Activated naive CD4-positive, alpha-beta T cell treated with anti-CD3 and anti-CD28 coated beads for 36 hours (primary cell): ENCODE measurements around the gene RCAN1. TPM values are rescaled to one million over a fixed set of nuclear protein-coding genes. Genes with fewer than 3 reads are reported as not detected.

Experiments
- CTCF ChIA-PET: fragments of 350-600 bp; sonication (Branson Sonifier 250); formaldehyde crosslinking; loops from one replicate; lab custom pipeline; 2021; ENCODE audit warnings: antibody characterized with exemption; lab: Charles Lee
- DNase-seq: peaks from one replicate; pipeline ENCODE4 v3.0.0-alpha.2; 2020
- H3K27ac Mint-ChIP-seq: one replicate; pipeline ENCODE4 v1.8.0; 2021; ENCODE audit warnings: mild to moderate bottlenecking, mixed read lengths
- H3K27me3 Mint-ChIP-seq: one replicate; pipeline ENCODE4 v1.8.0; 2021; ENCODE audit warnings: low read depth, mixed read lengths
- H3K36me3 Mint-ChIP-seq: one replicate; pipeline ENCODE4 v1.8.0; 2021; ENCODE audit warnings: low read depth, mixed read lengths
- H3K4me1 Mint-ChIP-seq: one replicate; pipeline ENCODE4 v1.8.0; 2021; ENCODE audit warnings: low read depth, mixed read lengths
- H3K4me3 Mint-ChIP-seq: one replicate; pipeline ENCODE4 v1.8.0; 2021; ENCODE audit warnings: mild to moderate bottlenecking, moderate library complexity, mixed read lengths
- H3K9me3 Mint-ChIP-seq: one replicate; pipeline ENCODE4 v1.8.0; 2021; ENCODE audit warnings: mixed read lengths
- intact Hi-C: fragments of 100-400 bp; cut with micrococcal nuclease; formaldehyde crosslinking; loops from one replicate; pipeline ENCODE4 v1.15.1; 2023
- total RNA-seq, 2 experiments: library from RNA; stranded (reverse); gene quantifications; one replicate each; pipeline ENCODE4 v1.2.3, GENCODE V29; 2021

Gene RCAN1
- total RNA-seq, 2 experiments from 2014 or later = 2.3 to 2.9 TPM

DNA sequence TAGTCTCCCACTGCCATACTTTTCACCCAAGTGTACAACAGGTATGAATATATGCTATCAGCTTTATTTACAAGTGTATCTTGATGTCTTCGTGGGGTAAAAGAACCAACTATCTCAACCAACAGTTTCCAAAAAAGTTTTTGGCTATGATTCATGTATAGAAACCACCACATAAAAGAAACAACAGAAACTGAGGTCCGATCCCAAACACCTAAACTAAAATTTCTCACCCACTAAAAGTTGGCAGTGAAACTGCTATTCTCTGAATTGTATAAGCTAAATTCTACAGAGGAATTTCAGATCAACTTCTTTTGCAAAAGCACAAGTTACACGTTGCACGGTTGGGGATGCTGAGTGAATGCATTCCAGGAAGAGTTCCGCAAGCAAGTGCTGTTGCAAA, 97.9 kb downstream of the RCAN1 start:
- intact Hi-C loops = no loop called here
- Mint-ChIP-seq H3K27ac (no peak overlapping the region), H3K9me3 (no peaks in the 10 kb centered on the region), H3K4me1 (peaks cover 15% of the 10 kb centered on the region), H3K36me3 (peaks cover 12% of the 10 kb centered on the region), H3K27me3 (no peaks in the 10 kb centered on the region), H3K4me3 (no peak overlapping the region)
- no peak for DNase-seq
- CTCF ChIA-PET = interaction anchor here (0.8 to 2.2 kb wide), 4 partner anchors 10 to 99 kb away, joined by 3 to 8 read pairs (median 4); no protein-coding TSS in a partner anchor

- intact Hi-C loops = no loop called here
- Mint-ChIP-seq H3K4me3 (no peak overlapping the region), H3K4me1 (peaks cover 15% of the 10 kb centered on the region), H3K27me3 (no peaks in the 10 kb centered on the region), H3K9me3 (no peaks in the 10 kb centered on the region), H3K27ac (no peak overlapping the region), H3K36me3 (peaks cover 7% of the 10 kb centered on the region)
- CTCF ChIA-PET = interaction anchor here (2.4 to 2.6 kb wide), 2 partner anchors 88 to 153 kb away, joined by 5 to 11 read pairs; no protein-coding TSS in a partner anchor
- no peak for DNase-seq
These were observed 100.3 kb downstream of the RCAN1 start for GRCh38 chr21:34514576-34515115.

- Mint-ChIP-seq H3K4me1 (peaks cover 15% of the 10 kb centered on the region), H3K36me3 (peaks cover 6% of the 10 kb centered on the region), H3K4me3 (no peak overlapping the region), H3K27me3 (no peaks in the 10 kb centered on the region), H3K9me3 (no peaks in the 10 kb centered on the region), H3K27ac (no peak overlapping the region)
- CTCF ChIA-PET = interaction anchor here (0.9 to 2.6 kb wide), 2 partner anchors 90 to 119 kb away, joined by 3 to 11 read pairs; no protein-coding TSS in a partner anchor
- DNase-seq = no peak
- intact Hi-C loops = no loop called here
These were observed 101.7 kb downstream of the RCAN1 start for GRCh38 chr21:34513129-34513675.

- Mint-ChIP-seq H3K4me1 (peaks cover 3% of the 10 kb centered on the region), H3K4me3 (no peak within 1 kb of the TSS), H3K27ac (no peak within 1 kb of the TSS), H3K9me3 (no peaks in the 10 kb centered on the region), H3K27me3 (no peaks in the 10 kb centered on the region), H3K36me3 (no peaks in the 10 kb centered on the region)
- CTCF ChIA-PET = interaction anchor here (1.7 to 3.0 kb wide), 3 partner anchors 87 to 119 kb away, joined by 6 to 25 read pairs (median 13); no protein-coding TSS in a partner anchor
- intact Hi-C loops = no loop called here
- DNase-seq = no peak
These were observed 103.0 kb downstream of the RCAN1 start, which contains the start of gene KCNE1 for GRCh38 chr21:34511787-34512455. TSS of gene KCNE1 (minus strand) at chr21:34512210. CDS start at chr21:34449634, 62,576 bp downstream.

- no peaks in the 10 kb centered on the region for H3K4me1 Mint-ChIP-seq
- CTCF ChIA-PET = interaction anchor here (1.0 to 3.0 kb wide), 11 partner anchors 9 to 120 kb away, joined by 3 to 25 read pairs (median 4); no protein-coding TSS in a partner anchor
- intact Hi-C loops = no loop called here
- H3K27me3 Mint-ChIP-seq = no peaks in the 10 kb centered on the region
- H3K36me3 Mint-ChIP-seq = no peaks in the 10 kb centered on the region
- no peak for DNase-seq
- H3K9me3 Mint-ChIP-seq = no peaks in the 10 kb centered on the region
- no peak overlapping the region for H3K4me3 Mint-ChIP-seq
- H3K27ac Mint-ChIP-seq = no peak overlapping the region
These were observed 103.7 kb downstream of the RCAN1 start for GRCh38 chr21:34511181-34511580.

- no peak overlapping the region for H3K27ac Mint-ChIP-seq
- H3K4me1 Mint-ChIP-seq = no peaks in the 10 kb centered on the region
- no peaks in the 10 kb centered on the region for H3K9me3 Mint-ChIP-seq
- H3K36me3 Mint-ChIP-seq = no peaks in the 10 kb centered on the region
- no peak overlapping the region for H3K4me3 Mint-ChIP-seq
- intact Hi-C loops = loop anchor here (1.0 kb wide), 2 partner anchors 93 to 120 kb away; no protein-coding TSS in a partner anchor
- H3K27me3 Mint-ChIP-seq = no peaks in the 10 kb centered on the region
- CTCF ChIA-PET = interaction anchor here (0.6 to 3.0 kb wide), 16 partner anchors 8 to 138 kb away, joined by 3 to 25 read pairs (median 4); no protein-coding TSS in a partner anchor
- peak; percentile 68 for DNase-seq
These were observed 104.5 kb downstream of the RCAN1 start for GRCh38 chr21:34510148-34511142.

DNA sequence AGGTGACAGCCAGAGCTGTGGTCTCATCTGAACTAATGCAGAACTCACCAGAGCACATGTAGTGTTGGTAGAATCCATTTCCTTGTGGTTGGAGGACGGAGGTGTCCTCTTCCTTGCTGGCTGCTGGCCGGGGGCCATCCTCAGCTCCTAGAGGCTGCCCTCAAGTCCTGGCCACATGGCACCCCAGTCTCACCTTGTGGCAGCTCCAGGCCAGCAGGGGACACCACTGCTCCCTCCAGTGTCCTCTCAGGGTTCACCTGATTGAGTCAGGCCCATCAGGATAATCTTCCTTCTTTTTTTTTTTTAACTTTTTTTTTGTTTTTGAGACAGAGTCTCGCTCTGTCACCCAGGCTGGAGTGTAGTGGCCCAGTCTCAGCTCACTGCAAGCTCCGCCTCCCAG, 105.8 kb downstream of the RCAN1 start:
- no peaks in the 10 kb centered on the region for H3K9me3 Mint-ChIP-seq
- H3K27ac Mint-ChIP-seq = no peak overlapping the region
- no peaks in the 10 kb centered on the region for H3K36me3 Mint-ChIP-seq
- peak; percentile 11 for DNase-seq
- no peak overlapping the region for H3K4me3 Mint-ChIP-seq
- intact Hi-C loops = no loop called here
- no peaks in the 10 kb centered on the region for H3K4me1 Mint-ChIP-seq
- H3K27me3 Mint-ChIP-seq = no peaks in the 10 kb centered on the region
- CTCF ChIA-PET = interaction anchor here (0.8 to 4.7 kb wide), 4 partner anchors 11 to 122 kb away, joined by 3 to 28 read pairs (median 8); no protein-coding TSS in a partner anchor

DNA sequence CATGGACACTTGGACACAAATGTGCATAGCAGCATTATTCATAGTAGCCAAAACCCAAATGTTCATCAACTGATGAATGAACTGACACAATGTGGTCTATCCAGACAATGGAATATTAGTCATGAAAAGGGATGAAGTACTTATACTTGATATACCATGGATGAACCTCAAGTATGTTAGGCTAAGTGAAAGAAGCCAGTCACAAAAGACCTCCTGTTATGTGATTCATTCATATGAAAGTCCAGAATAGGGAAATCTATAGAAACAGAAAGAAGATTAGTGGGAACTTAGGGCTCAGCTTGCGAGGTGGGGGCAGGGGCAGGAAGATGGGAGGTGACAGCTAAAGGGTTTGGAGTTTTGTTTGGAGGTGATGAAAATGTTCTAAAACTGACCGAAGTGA, 110.3 kb downstream of the RCAN1 start:
- H3K4me1 Mint-ChIP-seq = no peaks in the 10 kb centered on the region
- H3K27me3 Mint-ChIP-seq = peaks cover 6% of the 10 kb centered on the region
- intact Hi-C loops = no loop called here
- no peaks in the 10 kb centered on the region for H3K9me3 Mint-ChIP-seq
- CTCF ChIA-PET = no interaction called here
- no peaks in the 10 kb centered on the region for H3K36me3 Mint-ChIP-seq
- DNase-seq = no peak
- H3K27ac Mint-ChIP-seq = no peak overlapping the region
- no peak overlapping the region for H3K4me3 Mint-ChIP-seq

GRCh38 chr21:34502480-34503106, 112.3 kb downstream of the RCAN1 start:
- Mint-ChIP-seq H3K36me3 (no peaks in the 10 kb centered on the region), H3K4me3 (no peak overlapping the region), H3K9me3 (peaks cover 9% of the 10 kb centered on the region), H3K27ac (no peak overlapping the region), H3K4me1 (no peaks in the 10 kb centered on the region), H3K27me3 (peaks cover 6% of the 10 kb centered on the region)
- intact Hi-C loops = no loop called here
- no peak for DNase-seq
- CTCF ChIA-PET = interaction anchor here (1.0 to 1.1 kb wide), 2 partner anchors 8 to 100 kb away, joined by 3 read pairs; no protein-coding TSS in a partner anchor

- CTCF ChIA-PET = interaction anchor here (1.0 to 1.1 kb wide), 2 partner anchors 9 to 101 kb away, joined by 3 read pairs; no protein-coding TSS in a partner anchor
- H3K27ac Mint-ChIP-seq = no peak overlapping the region
- H3K4me3 Mint-ChIP-seq = no peak overlapping the region
- intact Hi-C loops = no loop called here
- no peaks in the 10 kb centered on the region for H3K36me3 Mint-ChIP-seq
- no peaks in the 10 kb centered on the region for H3K4me1 Mint-ChIP-seq
- H3K27me3 Mint-ChIP-seq = peaks cover 6% of the 10 kb centered on the region
- H3K9me3 Mint-ChIP-seq = peaks cover 15% of the 10 kb centered on the region
- DNase-seq = no peak
These were observed 113.2 kb downstream of the RCAN1 start for GRCh38 chr21:34501716-34502115.

GRCh38 chr21:34500191-34500590, 114.7 kb downstream of the RCAN1 start:
- intact Hi-C loops = no loop called here
- peaks cover 24% of the 10 kb centered on the region for H3K9me3 Mint-ChIP-seq
- H3K27ac Mint-ChIP-seq = no peak overlapping the region
- CTCF ChIA-PET = no interaction called here
- H3K4me1 Mint-ChIP-seq = no peaks in the 10 kb centered on the region
- H3K4me3 Mint-ChIP-seq = no peak overlapping the region
- DNase-seq = no peak
- peaks cover 6% of the 10 kb centered on the region for H3K27me3 Mint-ChIP-seq
- H3K36me3 Mint-ChIP-seq = no peaks in the 10 kb centered on the region
